ENCODE data around the gene ITGB4. TPM values are rescaled to one million over a fixed set of nuclear protein-coding genes. Genes with fewer than 3 reads are reported as not detected.

ITGB4 gene
- total RNA-seq, 2 experiments from 2014 or later: 0.81 to 1.3 TPM

GRCh38 chr17:75684924-75685323 is 36.3 kb upstream of the ITGB4 start:
- Mint-ChIP-seq H3K4me1 (ENCODE audit: low read depth) (peaks cover 59% of the 10 kb centered on the region), H3K9me3 (no peaks in the 10 kb centered on the region)

GRCh38 chr17:75685499-75685898 is 35.8 kb upstream of the ITGB4 start:
- no peak overlapping the region for H3K27ac ChIP-seq (ENCODE audit: low read depth in 1 of 2, low read length in 2 of 2)
- peaks cover 62% of the 10 kb centered on the region for H3K4me1 Mint-ChIP-seq (ENCODE audit: low read depth)
- peak overlapping the region; percentile 51 for H3K27ac Mint-ChIP-seq
- no peaks in the 10 kb centered on the region for H3K27me3 ChIP-seq (ENCODE audit: control insufficient read depth in 1 of 2, insufficient read depth in 2 of 2, low read length in 2 of 2)
- no peaks in the 10 kb centered on the region for H3K9me3 ChIP-seq (ENCODE audit: control insufficient read depth in 1 of 2, insufficient read depth in 1 of 2, low read length in 2 of 2)
- intact Hi-C loops (cut with DNase I, micrococcal nuclease): no loop called here
- POLR2A ChIA-PET: no interaction called here
- H3K4me3 Mint-ChIP-seq: no peak overlapping the region
- no peak for TF ChIP-seq CTCF (IDR thresholded peaks at IDR 0.05)
- H3K4me1 ChIP-seq (ENCODE audit: insufficient read depth, low read length): peaks cover 30% of the 10 kb centered on the region
- CTCF ChIA-PET: no interaction called here
- peaks cover 53% of the 10 kb centered on the region for H3K36me3 Mint-ChIP-seq (ENCODE audit: low read depth)
- H3K4me3 ChIP-seq (ENCODE audit: low read length): no peak overlapping the region
- H3K9me3 Mint-ChIP-seq: no peaks in the 10 kb centered on the region
- ATAC-seq (ENCODE audit: poor library complexity) (no peak), DNase-seq (no peak)
- H3K27me3 Mint-ChIP-seq: no peaks in the 10 kb centered on the region
- peaks cover 46% of the 10 kb centered on the region for H3K36me3 ChIP-seq (ENCODE audit: insufficient read depth, low read length)

More at GRCh38 chr17:75684924-75685323, 36.3 kb upstream of the ITGB4 start:
- intact Hi-C loops (cut with DNase I, micrococcal nuclease): no loop called here
- Mint-ChIP-seq H3K27me3 (no peaks in the 10 kb centered on the region), H3K4me3 (no peak overlapping the region), H3K27ac (peak overlapping the region; percentile 12), H3K36me3 (ENCODE audit: low read depth) (peaks cover 55% of the 10 kb centered on the region)
- ATAC-seq (ENCODE audit: poor library complexity): no peak
- Histone ChIP-seq H3K36me3 (ENCODE audit: insufficient read depth, low read length) (peaks cover 51% of the 10 kb centered on the region), H3K4me1 (ENCODE audit: insufficient read depth, low read length) (peaks cover 27% of the 10 kb centered on the region), H3K27ac (ENCODE audit: low read depth in 1 of 2, low read length in 2 of 2) (no peak overlapping the region), H3K27me3 (ENCODE audit: control insufficient read depth in 1 of 2, insufficient read depth in 2 of 2, low read length in 2 of 2) (no peaks in the 10 kb centered on the region), H3K9me3 (ENCODE audit: control insufficient read depth in 1 of 2, insufficient read depth in 1 of 2, low read length in 2 of 2) (no peaks in the 10 kb centered on the region), H3K4me3 (ENCODE audit: low read length) (no peak overlapping the region)
- ChIA-PET POLR2A (interaction anchor here (1.1 kb wide), 1 partner anchor 18 kb away, joined by 3 read pairs; the partner anchor contains the start of gene RECQL5), CTCF (no interaction called here)
- no peak for DNase-seq
- no peak for TF ChIP-seq CTCF (IDR thresholded peaks at IDR 0.05)

GRCh38 chr17:75688209-75688825 is 32.9 kb upstream of the ITGB4 start:
- H3K36me3 ChIP-seq (ENCODE audit: insufficient read depth, low read length): peaks cover 51% of the 10 kb centered on the region
- Mint-ChIP-seq H3K4me1 (ENCODE audit: low read depth) (peaks cover 71% of the 10 kb centered on the region), H3K4me3 (no peak overlapping the region), H3K9me3 (no peaks in the 10 kb centered on the region), H3K36me3 (ENCODE audit: low read depth) (peaks cover 65% of the 10 kb centered on the region), H3K27ac (peak overlapping the region; percentile 93), H3K27me3 (no peaks in the 10 kb centered on the region)
- no peak overlapping the region for H3K4me3 ChIP-seq (ENCODE audit: low read length)
- POLR2A ChIA-PET: interaction anchor here (0.7 kb wide), 1 partner anchor 21 kb away, joined by 4 read pairs; the partner anchor contains the start of genes RECQL5 and SAP30BP
- DNase-seq (peak in 2 of 14 experiments; percentile 43 to 49), ATAC-seq (ENCODE audit: poor library complexity) (no peak)
- H3K27ac ChIP-seq (ENCODE audit: low read depth in 1 of 2, low read length in 2 of 2): peak overlapping the region; percentile 50 to 90
- no peaks in the 10 kb centered on the region for H3K9me3 ChIP-seq (ENCODE audit: control insufficient read depth in 1 of 2, insufficient read depth in 1 of 2, low read length in 2 of 2)
- CTCF ChIA-PET: interaction anchor here (2.0 to 2.8 kb wide), 3 partner anchors 14 to 65 kb away, joined by 5 to 7 read pairs (median 6); partner anchors contain the start of gene SMIM5
- intact Hi-C loops (cut with DNase I, micrococcal nuclease): no loop called here
- no peak for TF ChIP-seq CTCF (IDR thresholded peaks at IDR 0.05)
- no peaks in the 10 kb centered on the region for H3K27me3 ChIP-seq (ENCODE audit: control insufficient read depth in 1 of 2, insufficient read depth in 2 of 2, low read length in 2 of 2)
- H3K4me1 ChIP-seq (ENCODE audit: insufficient read depth, low read length): peaks cover 41% of the 10 kb centered on the region

Measured in CD4-positive, alpha-beta T cell (primary cell).